C4-2B (cell line): ENCODE data around the gene GALNT9.

Experiments
- CTCF ChIP-seq: fragments of 450-650 bp; conservative IDR thresholded peaks from 2 replicates; pipeline ENCODE4 v1.5.1; 2017; ENCODE audit warnings: mild to moderate bottlenecking
- ZFX ChIP-seq: fragments of 450-650 bp; IDR thresholded peaks from 2 replicates; pipeline ENCODE4 v1.6.1; 2017

GRCh38 chr12:132362996-132363660, 33.7 kb upstream of the GALNT9 start:
- no peak for TF ChIP-seq CTCF
- TF ChIP-seq ZFX: no peak
